Pancreas (tissue), 10 donors: Measurements from ENCODE around the gene EIF4E1B. TPM values are rescaled to one million over a fixed set of nuclear protein-coding genes. Genes with fewer than 3 reads are reported as not detected.

Experiments used
- ATAC-seq, 4 donors: fragments of 200-7000 bp; cut with Tn5 transposase; one replicate each; pipeline versions ENCODE4 v1.8.0 to v1.9.1; 2020; ENCODE audit warnings: mild to moderate bottlenecking in 4 of 4, moderate library complexity in 4 of 4
- DNase-seq, 6 donors: peaks; one replicate each; pipeline ENCODE4 v3.0.0-alpha.2; 2020
- FAIRE-seq: peaks from 2 replicates; lab custom pipeline; 2012; peaks lifted over from hg19 to GRCh38; lab: Jason Lieb, UNC
- H3K27ac ChIP-seq, 4 donors: fragments of 200-600 bp; sonication (generic); 1 replicate in 3 of 4; 2 replicates in 1 of 4; pipeline versions ENCODE4 v1.5.0 to v1.8.0; 2020
- H3K27me3 ChIP-seq, 4 donors: fragments of 200-600 bp; one replicate each; pipeline ENCODE4 v1.8.0; 2021
- H3K36me3 ChIP-seq, 3 donors: fragments of 200-600 bp; sonication (generic) in 1 of 3; one replicate each; pipeline versions ENCODE4 v1.5.0 to v1.8.0; 2020 to 2021
- H3K4me1 ChIP-seq, 3 donors: fragments of 200-600 bp; one replicate each; pipeline ENCODE4 v1.8.0; 2021
- H3K4me3 ChIP-seq, 4 donors: fragments of 200-600 bp; sonication (generic) in 2 of 4; one replicate each; pipeline versions ENCODE4 v1.5.0 to v1.8.0; 2020 to 2021
- H3K9me3 ChIP-seq, 4 donors: fragments of 200-600 bp; one replicate each; pipeline ENCODE4 v1.8.0; 2021
- WGBS, 2 donors: extraction: QIAGEN DNeasy Blood & Tissue Kit; methylation state at CpG; one replicate each; pipeline ENCODE4 v1.1.7; 2013; 5-methylcytosine and 5-hydroxymethylcytosine counted together
- intact Hi-C, 3 donors: fragments of 100-400 bp; cut with DNase I; formaldehyde crosslinking; loops; one replicate each; pipeline versions ENCODE4 v1.11.1 to v1.14.2; 2022
- microRNA-seq, 2 donors: library from miRNA; unstranded; fragments of <30 nt; microRNA quantifications; one replicate each; pipeline versions ENCODE4 to v1.1.0, GENCODE V29; 2019 to 2020
- polyA plus RNA-seq, 2 donors: library from polyadenylated mRNA; stranded (reverse); fragments of 200-250 nt; gene quantifications; one replicate each; pipeline ENCODE4 v1.2.3, GENCODE V29; 2013
- total RNA-seq, 6 donors: library from RNA; stranded (reverse); fragmentation: NEBNext Ultra II Directional in 4 of 6; extraction: Animal tissue kit (Norgen Biotek cat#: 25700) in 4 of 6; gene quantifications; one replicate each; pipeline versions ENCODE4 v1.2.1 to v1.2.4, GENCODE V29; 2021 to 2023
- TF ChIP-seq, protein P1 (sequence below), 4 donors: fragments of 200-600 bp; sonication (generic) in 3 of 4; IDR thresholded peaks; one replicate each; pipeline versions ENCODE4 v1.5.0 to v1.8.0; 2021; ENCODE audit warnings: antibody characterized with exemption in 4 of 4
- donor health status: healthy with polysubstance abuse.
- donor health status: DM: no; HTN: no; CAD: no; lungs with moderate emphysema.
- donor health status: DM: no; HTN: no; CAD: no.
- donor health status: control.
- donor health status: control.
- donor health status: Bipolar disorder and iron deficiency.
- donor health status: DM: yes; HTN: yes; CAD: no.
- donor health status: DM: no; HTN: no; CAD: no.
- donor health status: DM: no; HTN: no; CAD: no.
- donor health status: DM: yes; HTN: yes; CAD: no.

The EIF4E1B gene
- total and polyA plus RNA-seq, 8 donors: 0.04 to 1.5 (median 0.30) TPM; not detected in 5

DNA sequence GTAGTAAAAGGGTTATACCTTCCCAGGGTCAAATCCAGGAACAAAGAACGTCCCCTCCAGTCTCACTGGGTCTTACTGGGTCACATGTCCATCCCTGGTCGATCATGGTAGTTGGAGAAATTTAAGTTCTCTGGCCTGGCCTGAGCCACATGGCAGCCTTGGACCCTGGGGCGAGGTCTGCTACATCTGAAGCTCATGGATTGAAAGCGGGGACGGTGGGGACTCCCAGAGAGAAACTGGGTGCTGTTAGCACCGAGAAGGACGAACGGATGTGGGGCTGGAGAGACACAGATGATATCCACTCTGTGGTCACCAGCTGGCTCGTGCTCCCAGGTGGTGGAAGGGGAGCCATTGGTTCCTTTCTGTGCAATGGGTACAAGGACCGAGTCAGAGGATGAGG is 63.7 kb downstream of the EIF4E1B start:
- H3K9me3 ChIP-seq: no peaks in the 10 kb centered on the region
- H3K4me1 ChIP-seq: peaks cover 0 to 2% (median 0%) of the 10 kb centered on the region in 3 donors
- H3K27me3 ChIP-seq: no peaks in the 10 kb centered on the region
- intact Hi-C loops: no loop called here
- no peak overlapping the region for H3K27ac ChIP-seq
- no peak overlapping the region for H3K4me3 ChIP-seq
- no peak for ATAC-seq
- no peak for DNase-seq
- FAIRE-seq: no peak
- 64 to 79% methylated on average over 10 of the region's 10 CpGs for WGBS, 2 donors
- TF ChIP-seq, protein P1, sequence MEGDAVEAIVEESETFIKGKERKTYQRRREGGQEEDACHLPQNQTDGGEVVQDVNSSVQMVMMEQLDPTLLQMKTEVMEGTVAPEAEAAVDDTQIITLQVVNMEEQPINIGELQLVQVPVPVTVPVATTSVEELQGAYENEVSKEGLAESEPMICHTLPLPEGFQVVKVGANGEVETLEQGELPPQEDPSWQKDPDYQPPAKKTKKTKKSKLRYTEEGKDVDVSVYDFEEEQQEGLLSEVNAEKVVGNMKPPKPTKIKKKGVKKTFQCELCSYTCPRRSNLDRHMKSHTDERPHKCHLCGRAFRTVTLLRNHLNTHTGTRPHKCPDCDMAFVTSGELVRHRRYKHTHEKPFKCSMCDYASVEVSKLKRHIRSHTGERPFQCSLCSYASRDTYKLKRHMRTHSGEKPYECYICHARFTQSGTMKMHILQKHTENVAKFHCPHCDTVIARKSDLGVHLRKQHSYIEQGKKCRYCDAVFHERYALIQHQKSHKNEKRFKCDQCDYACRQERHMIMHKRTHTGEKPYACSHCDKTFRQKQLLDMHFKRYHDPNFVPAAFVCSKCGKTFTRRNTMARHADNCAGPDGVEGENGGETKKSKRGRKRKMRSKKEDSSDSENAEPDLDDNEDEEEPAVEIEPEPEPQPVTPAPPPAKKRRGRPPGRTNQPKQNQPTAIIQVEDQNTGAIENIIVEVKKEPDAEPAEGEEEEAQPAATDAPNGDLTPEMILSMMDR (IDR thresholded peaks at IDR 0.05): no peak
- H3K36me3 ChIP-seq: no peaks in the 10 kb centered on the region

DNA sequence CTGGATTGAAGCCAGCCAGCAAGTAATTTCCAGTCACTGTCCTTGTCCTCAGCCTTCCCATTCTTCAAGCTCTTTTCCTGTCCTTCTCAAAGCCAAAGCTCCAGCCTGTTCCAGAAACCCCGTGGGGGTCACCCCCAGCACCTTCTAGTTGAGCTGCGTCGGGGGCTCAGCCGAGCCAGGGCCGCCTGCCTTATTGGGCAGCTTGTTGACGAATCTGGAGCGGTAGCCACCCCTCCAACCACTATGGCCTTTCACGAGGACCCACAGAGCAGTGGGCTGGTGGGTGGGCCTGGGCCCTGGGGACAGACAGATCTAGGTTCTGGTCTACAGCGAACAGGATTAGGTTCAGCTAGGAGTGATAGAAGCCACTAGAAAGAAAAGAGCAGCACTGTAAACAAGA is 64.2 kb downstream of the EIF4E1B start:
- FAIRE-seq: no peak
- no peaks in the 10 kb centered on the region for H3K9me3 ChIP-seq
- intact Hi-C loops: no loop called here
- WGBS, 2 donors: 70 to 80% methylated on average over 9 of the region's 9 CpGs
- peaks cover 0 to 2% (median 0%) of the 10 kb centered on the region in 3 donors for H3K4me1 ChIP-seq
- no peak for DNase-seq
- H3K4me3 ChIP-seq: no peak overlapping the region
- no peaks in the 10 kb centered on the region for H3K27me3 ChIP-seq
- TF ChIP-seq, protein P1 (IDR thresholded peaks at IDR 0.05): no peak
- no peak for ATAC-seq
- H3K36me3 ChIP-seq: no peaks in the 10 kb centered on the region
- no peak overlapping the region for H3K27ac ChIP-seq

DNA sequence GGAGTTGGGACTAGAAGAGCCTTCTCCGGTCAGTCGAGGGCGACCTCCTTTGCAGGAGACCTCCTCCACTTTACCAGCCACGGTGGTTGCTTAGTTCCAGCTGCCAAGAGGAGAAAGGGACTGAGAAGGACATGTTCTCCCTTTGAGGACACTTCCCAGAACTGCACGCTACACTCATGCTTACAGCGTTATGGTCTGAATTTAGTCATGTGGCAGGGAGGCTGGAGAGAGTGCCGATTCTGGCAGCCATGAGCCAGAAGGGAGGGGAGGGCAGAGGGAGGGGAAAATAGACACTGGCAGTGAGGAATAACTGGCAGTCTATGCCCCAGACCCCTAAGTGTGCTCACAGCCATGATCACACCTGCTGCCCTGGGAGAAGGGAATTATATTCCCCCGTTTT is 64.6 kb downstream of the EIF4E1B start:
- TF ChIP-seq, protein P1 (IDR thresholded peaks at IDR 0.05): no peak
- no peak overlapping the region for H3K27ac ChIP-seq
- no peaks in the 10 kb centered on the region for H3K36me3 ChIP-seq
- H3K9me3 ChIP-seq: no peaks in the 10 kb centered on the region
- DNase-seq (no peak), ATAC-seq (no peak), FAIRE-seq (no peak)
- H3K27me3 ChIP-seq: peaks cover 0 to 2% (median 0%) of the 10 kb centered on the region in 4 donors
- 53 to 68% methylated on average over 8 of the region's 8 CpGs for WGBS, 2 donors
- H3K4me1 ChIP-seq: peaks cover 0 to 2% (median 0%) of the 10 kb centered on the region in 3 donors
- H3K4me3 ChIP-seq: no peak overlapping the region
- intact Hi-C loops: no loop called here

Small RNA genes within 50 kb of the gene (microRNA-seq; reads per million reads assigned to microRNA genes)
- 0 reads per million in 2 donors for gene MIR4281

Other genes starting within 250 kb of the EIF4E1B start
- gene NOP16, start 242.1 kb upstream of the EIF4E1B start, total RNA-seq: 10 to 100 TPM in 2 of 6 donors, 1 to 10 TPM in 4; 4.7 to 13.3 (median 7.9) TPM
- 10 to 100 TPM; 18.4 to 23.2 TPM for gene NOP16, start 242.1 kb upstream of the EIF4E1B start, polyA plus RNA-seq
- 10 to 100 TPM; 30.0 to 47.4 (median 44.4) TPM for gene HIGD2A, start 241.9 kb upstream of the EIF4E1B start, total RNA-seq
- gene HIGD2A, start 241.9 kb upstream of the EIF4E1B start, polyA plus RNA-seq: 100 to 1,000 TPM; 101 to 109 TPM
- gene CLTB, start 214.1 kb upstream of the EIF4E1B start, total RNA-seq: 10 to 100 TPM; 28.6 to 42.3 (median 32.6) TPM
- gene CLTB, start 214.1 kb upstream of the EIF4E1B start, polyA plus RNA-seq: 10 to 100 TPM; 64.9 to 92.0 TPM
- 10 to 100 TPM in 5 of 6 donors, 1 to 10 TPM in 1; 9.3 to 18.0 (median 15.6) TPM for gene FAF2, start 182.3 kb upstream of the EIF4E1B start, total RNA-seq
- gene FAF2, start 182.3 kb upstream of the EIF4E1B start, polyA plus RNA-seq: 10 to 100 TPM in 1 of 2 donors, 1 to 10 TPM in 1; 6.8 to 15.5 TPM
- gene RNF44, start 93.3 kb upstream of the EIF4E1B start, total RNA-seq: 10 to 100 TPM; 13.8 to 36.6 (median 18.5) TPM
- gene RNF44, start 93.3 kb upstream of the EIF4E1B start, polyA plus RNA-seq: 10 to 100 TPM; 18.0 to 27.5 TPM
- gene CDHR2, start 81.3 kb upstream of the EIF4E1B start, total RNA-seq: 1 to 10 TPM in 1 of 6 donors, under 1 TPM in 4, not detected in 1; 0.19 to 1.1 (median 0.26) TPM
- gene CDHR2, start 81.3 kb upstream of the EIF4E1B start, polyA plus RNA-seq: under 1 TPM; 0.23 to 0.89 TPM
- gene GPRIN1, start 20.5 kb upstream of the EIF4E1B start, total RNA-seq: 1 to 10 TPM in 2 of 6 donors, under 1 TPM in 4; 0.23 to 1.1 (median 0.42) TPM
- gene GPRIN1, start 20.5 kb upstream of the EIF4E1B start, polyA plus RNA-seq: 1 to 10 TPM in 1 of 2 donors, under 1 TPM in 1; 0.72 to 3.2 TPM
- gene SNCB, start 141 bp upstream of the EIF4E1B start, total RNA-seq: under 1 TPM in 5 of 6 donors, not detected in 1; 0.14 to 0.41 (median 0.35) TPM
- gene SNCB, start 141 bp upstream of the EIF4E1B start, polyA plus RNA-seq: 1 to 10 TPM; 3.6 to 6.6 TPM
- 10 to 100 TPM; 12.4 to 26.6 (median 15.3) TPM for gene TSPAN17, start 16.8 kb downstream of the EIF4E1B start, total RNA-seq
- 10 to 100 TPM; 22.8 to 30.1 TPM for gene TSPAN17, start 16.8 kb downstream of the EIF4E1B start, polyA plus RNA-seq
- gene UNC5A, start 179.9 kb downstream of the EIF4E1B start, total RNA-seq: under 1 TPM; 0.09 to 0.49 (median 0.22) TPM
- 1 to 10 TPM; 2.3 to 3.6 TPM for gene UNC5A, start 179.9 kb downstream of the EIF4E1B start, polyA plus RNA-seq